Measurements from ENCODE around the gene GPHN.

Gene GPHN

DNA sequence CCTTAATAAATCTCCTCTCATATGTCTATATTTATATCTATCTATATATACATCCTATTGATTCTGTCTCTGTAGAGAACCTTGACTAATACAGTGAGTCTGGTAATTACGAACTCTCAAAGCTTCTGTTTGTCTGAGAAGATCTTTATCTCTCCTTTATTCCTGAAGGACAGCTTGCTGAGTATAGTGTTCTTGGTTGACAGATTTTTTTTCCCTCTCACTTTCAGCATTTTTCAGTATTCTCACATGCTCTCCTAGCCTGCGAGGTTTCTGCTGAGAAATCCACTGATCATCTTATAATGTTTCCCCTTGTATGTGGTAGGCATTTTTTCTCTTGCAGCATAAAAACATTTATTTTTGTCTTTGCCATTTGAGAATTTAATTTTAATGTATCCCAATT, 67.1 kb downstream of the GPHN start:
- TF ChIP-seq, protein P1, sequence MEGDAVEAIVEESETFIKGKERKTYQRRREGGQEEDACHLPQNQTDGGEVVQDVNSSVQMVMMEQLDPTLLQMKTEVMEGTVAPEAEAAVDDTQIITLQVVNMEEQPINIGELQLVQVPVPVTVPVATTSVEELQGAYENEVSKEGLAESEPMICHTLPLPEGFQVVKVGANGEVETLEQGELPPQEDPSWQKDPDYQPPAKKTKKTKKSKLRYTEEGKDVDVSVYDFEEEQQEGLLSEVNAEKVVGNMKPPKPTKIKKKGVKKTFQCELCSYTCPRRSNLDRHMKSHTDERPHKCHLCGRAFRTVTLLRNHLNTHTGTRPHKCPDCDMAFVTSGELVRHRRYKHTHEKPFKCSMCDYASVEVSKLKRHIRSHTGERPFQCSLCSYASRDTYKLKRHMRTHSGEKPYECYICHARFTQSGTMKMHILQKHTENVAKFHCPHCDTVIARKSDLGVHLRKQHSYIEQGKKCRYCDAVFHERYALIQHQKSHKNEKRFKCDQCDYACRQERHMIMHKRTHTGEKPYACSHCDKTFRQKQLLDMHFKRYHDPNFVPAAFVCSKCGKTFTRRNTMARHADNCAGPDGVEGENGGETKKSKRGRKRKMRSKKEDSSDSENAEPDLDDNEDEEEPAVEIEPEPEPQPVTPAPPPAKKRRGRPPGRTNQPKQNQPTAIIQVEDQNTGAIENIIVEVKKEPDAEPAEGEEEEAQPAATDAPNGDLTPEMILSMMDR (IDR thresholded peaks at IDR 0.05), result no peak

DNA sequence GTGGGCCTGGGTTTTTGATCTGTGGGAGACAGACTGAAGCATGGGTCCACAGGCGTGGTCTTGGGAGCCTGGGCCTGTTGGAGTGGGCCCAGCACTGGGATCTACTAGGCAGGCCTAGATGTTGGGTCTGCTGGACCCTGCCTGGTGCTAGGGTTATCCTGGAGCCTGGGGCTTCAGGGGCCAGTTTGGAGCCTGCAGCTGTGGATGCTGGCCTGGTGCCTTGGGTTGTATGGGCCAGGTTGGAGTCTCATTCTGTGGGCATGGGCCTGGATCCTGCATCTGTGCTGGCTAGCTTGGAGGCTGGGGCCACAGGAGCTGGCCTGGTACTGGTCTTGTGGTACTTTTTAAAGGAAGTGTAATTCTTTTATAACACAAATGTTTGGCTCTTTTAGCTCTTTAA, 68.0 kb downstream of the GPHN start:
- TF ChIP-seq, protein P1 (IDR thresholded peaks at IDR 0.05), result no peak

DNA sequence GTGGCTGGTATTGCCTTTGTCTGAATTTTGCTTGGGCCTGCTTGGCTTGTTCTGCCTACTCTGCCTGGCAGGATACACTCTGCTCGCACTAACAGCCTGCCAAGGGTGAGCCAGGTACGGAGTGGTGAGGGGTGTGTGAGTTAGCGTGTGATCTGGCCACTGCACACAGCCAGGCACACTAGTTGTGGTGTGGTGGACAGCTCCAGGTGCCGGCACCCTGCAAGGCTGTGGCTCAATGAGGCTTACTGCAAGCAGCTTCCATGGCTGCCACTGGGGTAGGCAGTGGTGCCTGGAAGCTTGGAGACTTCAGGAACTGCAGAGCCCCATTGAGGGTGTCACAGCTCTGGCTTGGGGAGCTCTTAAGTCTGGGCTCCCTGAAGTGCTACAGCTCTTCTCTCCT, 87.4 kb downstream of the GPHN start:
- TF ChIP-seq, protein P1 (IDR thresholded peaks at IDR 0.05), result no peak

DNA sequence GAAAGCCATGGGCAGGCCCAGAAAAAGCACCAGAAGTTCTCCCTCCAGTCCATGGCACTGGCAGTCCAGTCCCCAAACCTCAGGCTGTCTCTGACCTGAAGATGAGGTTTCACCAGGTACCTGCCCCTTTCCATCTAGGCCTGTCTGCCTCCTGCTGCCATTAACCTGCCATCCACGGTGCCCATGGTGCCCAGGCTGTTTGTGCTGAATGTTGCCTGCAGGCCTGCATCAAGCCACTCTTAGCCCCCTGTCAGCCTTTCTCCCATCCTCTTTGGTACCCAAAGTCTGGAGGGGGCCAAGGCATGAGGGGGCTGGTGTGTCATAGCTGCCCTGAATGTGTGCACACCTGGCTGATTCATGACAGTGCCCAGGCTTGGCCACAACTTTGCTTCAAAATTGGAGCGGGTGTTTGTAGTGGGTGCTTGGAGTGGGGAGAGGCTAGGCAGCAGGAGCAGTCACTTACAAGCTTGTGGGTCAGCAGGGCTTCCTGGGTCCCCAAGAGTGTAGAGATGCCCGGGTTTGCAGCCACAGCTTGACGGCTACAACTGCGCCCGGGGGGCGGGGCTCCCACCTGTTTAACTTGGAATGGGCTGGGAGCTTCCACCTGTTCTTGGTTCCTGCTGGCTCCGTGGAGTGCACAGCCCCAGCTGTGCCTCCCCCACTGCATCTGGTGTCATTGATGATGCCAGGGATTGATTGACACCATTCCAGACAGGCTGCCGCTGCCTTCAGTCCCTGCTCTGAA, 88.5 kb downstream of the GPHN start:
- TF ChIP-seq, protein P1 (IDR thresholded peaks at IDR 0.05), result no peak

DNA sequence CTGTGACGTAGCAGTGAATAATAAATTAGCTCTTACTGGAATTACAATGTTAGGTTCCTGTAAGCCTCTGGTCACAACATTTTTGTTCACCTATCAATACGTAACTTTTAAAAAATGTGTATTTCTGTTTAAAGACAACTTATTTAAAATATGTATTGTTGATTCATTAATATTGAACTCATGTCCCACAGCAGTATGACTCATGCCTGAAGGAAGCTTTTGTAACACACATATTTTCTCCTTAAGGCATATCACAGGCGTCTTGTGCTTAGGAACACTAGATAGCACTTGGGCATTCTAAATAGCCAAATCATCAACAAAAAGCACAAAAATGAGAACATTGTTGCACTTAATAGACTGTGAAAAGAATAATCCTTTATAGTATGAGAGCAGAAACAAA, 92.5 kb downstream of the GPHN start:
- TF ChIP-seq, protein P1 (IDR thresholded peaks at IDR 0.05), result no peak

DNA sequence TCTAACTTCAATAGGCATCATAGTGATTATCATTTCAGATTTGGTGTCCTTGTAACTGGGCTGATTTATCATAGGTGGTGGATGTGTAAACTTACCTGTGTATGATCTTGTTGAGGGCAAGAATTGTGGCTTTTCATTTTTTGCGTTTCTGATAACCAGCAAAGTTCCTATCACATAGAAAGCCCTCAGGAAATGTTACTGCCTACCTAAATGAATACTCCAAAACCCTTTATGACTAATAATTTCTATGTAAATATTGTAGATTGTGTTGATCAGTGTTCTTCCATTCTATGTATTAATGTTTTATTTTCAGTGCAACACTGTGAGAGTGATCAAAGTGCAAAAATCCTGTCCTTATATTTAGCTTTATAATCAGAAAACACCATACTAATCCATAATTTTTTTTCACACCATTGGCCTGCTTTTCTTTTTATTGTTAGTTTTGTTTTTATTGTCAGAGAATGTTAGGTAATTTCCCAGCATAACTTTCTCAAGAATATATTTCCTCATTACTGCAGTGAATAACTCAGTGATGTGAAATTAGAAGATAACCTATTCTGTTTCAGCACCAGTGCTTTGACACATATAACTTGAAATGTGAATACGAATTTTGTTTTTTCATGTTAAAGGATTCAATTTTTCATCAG, 94.1 kb downstream of the GPHN start:
- TF ChIP-seq, protein P1 (IDR thresholded peaks at IDR 0.05), result no peak

DNA sequence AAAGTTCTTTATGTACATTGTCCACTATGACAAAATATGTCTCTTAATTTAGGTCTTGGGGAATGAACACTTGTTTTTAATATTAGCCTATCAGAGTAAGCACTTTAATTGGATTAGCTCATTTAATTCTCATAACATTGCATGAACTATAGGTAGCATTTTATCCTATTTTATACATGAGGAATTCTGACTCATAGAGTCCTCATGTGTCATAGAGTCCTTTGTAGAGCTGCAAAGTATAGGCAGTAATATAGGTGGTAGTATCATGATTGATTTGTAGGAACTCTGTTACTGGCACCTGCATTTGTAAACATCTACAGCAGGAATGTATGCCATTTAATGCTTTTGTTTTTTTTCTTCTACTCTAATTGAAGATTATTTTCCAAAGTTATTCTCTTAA, 96.0 kb downstream of the GPHN start:
- TF ChIP-seq, protein P1 (IDR thresholded peaks at IDR 0.05), result no peak
